Activated CD4-positive, alpha-beta memory T cell treated with anti-CD3 and anti-CD28 coated beads for 36 hours (primary cell): Measurements from ENCODE around the gene REPIN1. TPM values are rescaled to one million over a fixed set of nuclear protein-coding genes. Genes with fewer than 3 reads are reported as not detected.
A peak's percentile ranks its signal among the peaks of the same experiment; 100 is the strongest.

Source experiments
- CTCF ChIA-PET: fragments of 350-600 bp; sonication (Branson Sonifier 250); formaldehyde crosslinking; loops from one replicate; lab custom pipeline; 2021; ENCODE audit warnings: antibody characterized with exemption, inconsistent platforms; lab: Charles Lee
- POLR2A ChIA-PET: fragments of 350-600 bp; sonication (Branson Sonifier 250); formaldehyde crosslinking; loops from one replicate; lab custom pipeline; 2021; ENCODE audit warnings: antibody characterized with exemption; lab: Charles Lee
- DNase-seq: peaks from one replicate; pipeline ENCODE4 v3.0.0-alpha.2; 2020
- H3K27ac Mint-ChIP-seq: one replicate; pipeline ENCODE4 v1.8.0; 2021; ENCODE audit warnings: mixed read lengths
- H3K27me3 Mint-ChIP-seq: one replicate; pipeline ENCODE4 v1.8.0; 2021; ENCODE audit warnings: mixed read lengths
- H3K36me3 Mint-ChIP-seq: one replicate; pipeline ENCODE4 v1.8.0; 2021; ENCODE audit warnings: mixed read lengths
- H3K4me1 Mint-ChIP-seq: one replicate; pipeline ENCODE4 v1.8.0; 2021; ENCODE audit warnings: low read depth, mixed read lengths
- H3K4me3 Mint-ChIP-seq: one replicate; pipeline ENCODE4 v1.8.0; 2021; ENCODE audit warnings: mild to moderate bottlenecking, mixed read lengths
- H3K9me3 Mint-ChIP-seq: one replicate; pipeline ENCODE4 v1.8.0; 2021; ENCODE audit warnings: mixed read lengths
- intact Hi-C: fragments of 100-400 bp; cut with micrococcal nuclease; formaldehyde crosslinking; loops from one replicate; pipeline ENCODE4 v1.15.1; 2023
- total RNA-seq, 2 experiments: library from RNA; stranded (reverse); gene quantifications; one replicate each; pipeline ENCODE4 v1.2.3, GENCODE V29; 2021

REPIN1 gene
- total RNA-seq, 2 experiments from 2014 or later = 52.3 to 56.9 TPM

GRCh38 chr7:150400788-150401423, 32.3 kb downstream of the REPIN1 start:
- POLR2A ChIA-PET = no interaction called here
- Mint-ChIP-seq H3K36me3 (peaks cover 2% of the 10 kb centered on the region), H3K9me3 (no peaks in the 10 kb centered on the region), H3K4me3 (no peak overlapping the region), H3K27me3 (no peaks in the 10 kb centered on the region), H3K4me1 (peaks cover 20% of the 10 kb centered on the region), H3K27ac (no peak overlapping the region)
- DNase-seq = no peak
- intact Hi-C loops = no loop called here
- CTCF ChIA-PET = no interaction called here

- Mint-ChIP-seq H3K27ac (no peak overlapping the region), H3K27me3 (no peaks in the 10 kb centered on the region), H3K4me1 (peaks cover 22% of the 10 kb centered on the region), H3K4me3 (no peak overlapping the region), H3K9me3 (no peaks in the 10 kb centered on the region), H3K36me3 (peaks cover 2% of the 10 kb centered on the region)
- intact Hi-C loops = no loop called here
- ChIA-PET CTCF (interaction anchor here (1.2 kb wide), 1 partner anchor 23 kb away, joined by 4 read pairs; no protein-coding TSS in a partner anchor), POLR2A (no interaction called here)
- no peak for DNase-seq
Observed at GRCh38 chr7:150401424-150401790, 32.8 kb downstream of the REPIN1 start.

GRCh38 chr7:150401861-150402631, 33.4 kb downstream of the REPIN1 start:
- ChIA-PET CTCF (interaction anchor here (1.2 kb wide), 1 partner anchor 24 kb away, joined by 4 read pairs; no protein-coding TSS in a partner anchor), POLR2A (interaction anchor here (1.2 kb wide), 1 partner anchor 33 kb away, joined by 5 read pairs; the partner anchor contains the start of gene REPIN1)
- intact Hi-C loops = no loop called here
- no peaks in the 10 kb centered on the region for H3K27me3 Mint-ChIP-seq
- peaks cover 28% of the 10 kb centered on the region for H3K4me1 Mint-ChIP-seq
- peaks cover 3% of the 10 kb centered on the region for H3K36me3 Mint-ChIP-seq
- H3K4me3 Mint-ChIP-seq = no peak overlapping the region
- no peak overlapping the region for H3K27ac Mint-ChIP-seq
- no peak for DNase-seq
- no peaks in the 10 kb centered on the region for H3K9me3 Mint-ChIP-seq

GRCh38 chr7:150402671-150403321, 34.2 kb downstream of the REPIN1 start:
- H3K36me3 Mint-ChIP-seq = peaks cover 5% of the 10 kb centered on the region
- ChIA-PET POLR2A (interaction anchor here (1.2 kb wide), 1 partner anchor 34 kb away, joined by 5 read pairs; the partner anchor contains the start of gene REPIN1), CTCF (interaction anchor here (1.2 kb wide), 1 partner anchor 25 kb away, joined by 4 read pairs; no protein-coding TSS in a partner anchor)
- H3K4me3 Mint-ChIP-seq = no peak overlapping the region
- no peak overlapping the region for H3K27ac Mint-ChIP-seq
- no peaks in the 10 kb centered on the region for H3K9me3 Mint-ChIP-seq
- DNase-seq = no peak
- no peaks in the 10 kb centered on the region for H3K27me3 Mint-ChIP-seq
- intact Hi-C loops = no loop called here
- H3K4me1 Mint-ChIP-seq = peaks cover 30% of the 10 kb centered on the region

- ChIA-PET CTCF (interaction anchor here (0.8 to 1.5 kb wide), 4 partner anchors 14 to 46 kb away, joined by 3 to 7 read pairs (median 4); no protein-coding TSS in a partner anchor), POLR2A (interaction anchor here (0.7 to 1.1 kb wide), 3 partner anchors 27 to 45 kb away, joined by 4 to 6 read pairs (median 5); no protein-coding TSS in a partner anchor)
- Mint-ChIP-seq H3K36me3 (peaks cover 7% of the 10 kb centered on the region), H3K9me3 (no peaks in the 10 kb centered on the region), H3K4me3 (no peak overlapping the region), H3K4me1 (peaks cover 32% of the 10 kb centered on the region), H3K27ac (no peak overlapping the region), H3K27me3 (no peaks in the 10 kb centered on the region)
- intact Hi-C loops = loop anchor here (1.0 to 2.0 kb wide), 2 partner anchors 13 to 35 kb away; partner anchors contain the start of gene REPIN1
- DNase-seq = no peak
Observed at GRCh38 chr7:150403376-150404171, 35.0 kb downstream of the REPIN1 start.

- Mint-ChIP-seq H3K4me1 (peaks cover 35% of the 10 kb centered on the region), H3K27me3 (no peaks in the 10 kb centered on the region), H3K36me3 (peaks cover 10% of the 10 kb centered on the region), H3K9me3 (no peaks in the 10 kb centered on the region), H3K4me3 (peak overlapping the region; percentile 86), H3K27ac (peak overlapping the region; percentile 86)
- no peak for DNase-seq
- ChIA-PET POLR2A (interaction anchor here (0.7 to 1.1 kb wide), 3 partner anchors 28 to 46 kb away, joined by 4 to 6 read pairs (median 5); no protein-coding TSS in a partner anchor), CTCF (interaction anchor here (0.8 to 2.0 kb wide), 7 partner anchors 15 to 351 kb away, joined by 3 to 7 read pairs (median 6); no protein-coding TSS in a partner anchor)
- intact Hi-C loops = loop anchor here (1.0 to 2.0 kb wide), 2 partner anchors 14 to 35 kb away; partner anchors contain the start of gene REPIN1
Observed at GRCh38 chr7:150404172-150404804, 35.7 kb downstream of the REPIN1 start.

GRCh38 chr7:150404805-150405583, 36.4 kb downstream of the REPIN1 start:
- H3K36me3 Mint-ChIP-seq = peaks cover 10% of the 10 kb centered on the region
- no peaks in the 10 kb centered on the region for H3K9me3 Mint-ChIP-seq
- H3K27ac Mint-ChIP-seq = peak overlapping the region; percentile 86
- peaks cover 35% of the 10 kb centered on the region for H3K4me1 Mint-ChIP-seq
- DNase-seq = peak; percentile 85
- intact Hi-C loops = loop anchor here (1.0 to 2.0 kb wide), 4 partner anchors 15 to 352 kb away; partner anchors contain the start of gene REPIN1
- H3K27me3 Mint-ChIP-seq = no peaks in the 10 kb centered on the region
- ChIA-PET POLR2A (interaction anchor here (0.7 to 1.2 kb wide), 6 partner anchors 20 to 47 kb away, joined by 3 to 6 read pairs (median 4); partner anchors contain the start of gene REPIN1), CTCF (interaction anchor here (0.8 to 2.6 kb wide), 14 partner anchors 15 to 350 kb away, joined by 3 to 11 read pairs (median 6); partner anchors contain the start of gene REPIN1)
- peak overlapping the region; percentile 86 for H3K4me3 Mint-ChIP-seq

- CTCF ChIA-PET = interaction anchor here (0.9 to 2.6 kb wide), 15 partner anchors 14 to 350 kb away, joined by 3 to 11 read pairs (median 5); partner anchors contain the start of genes GIMAP1 and REPIN1
- intact Hi-C loops = loop anchor here (1.0 to 2.0 kb wide), 6 partner anchors 16 to 352 kb away; partner anchors contain the start of genes REPIN1 and ZNF775
- H3K9me3 Mint-ChIP-seq = no peaks in the 10 kb centered on the region
- H3K4me3 Mint-ChIP-seq = peak overlapping the region; percentile 86
- DNase-seq = peak; percentile 60
- peaks cover 35% of the 10 kb centered on the region for H3K4me1 Mint-ChIP-seq
- peak overlapping the region; percentile 70 for H3K27ac Mint-ChIP-seq
- H3K27me3 Mint-ChIP-seq = no peaks in the 10 kb centered on the region
- H3K36me3 Mint-ChIP-seq = peaks cover 10% of the 10 kb centered on the region
- POLR2A ChIA-PET = interaction anchor here (0.5 to 1.2 kb wide), 7 partner anchors 21 to 1112 kb away, joined by 3 to 6 read pairs (median 3); partner anchors contain the start of gene REPIN1
Observed at GRCh38 chr7:150405584-150406311, 37.1 kb downstream of the REPIN1 start.

GRCh38 chr7:150406312-150406566, 37.6 kb downstream of the REPIN1 start:
- Mint-ChIP-seq H3K4me3 (peak overlapping the region; percentile 86), H3K9me3 (no peaks in the 10 kb centered on the region), H3K36me3 (peaks cover 12% of the 10 kb centered on the region), H3K27ac (peak overlapping the region; percentile 70), H3K4me1 (peaks cover 35% of the 10 kb centered on the region), H3K27me3 (no peaks in the 10 kb centered on the region)
- ChIA-PET POLR2A (interaction anchor here (0.5 to 1.2 kb wide), 7 partner anchors 21 to 1112 kb away, joined by 3 to 6 read pairs (median 3); partner anchors contain the start of gene REPIN1), CTCF (interaction anchor here (0.9 to 2.6 kb wide), 16 partner anchors 13 to 309 kb away, joined by 3 to 11 read pairs (median 4); partner anchors contain the start of genes GIMAP1 and REPIN1)
- DNase-seq = no peak
- intact Hi-C loops = loop anchor here (1.0 kb wide), 3 partner anchors 15 to 84 kb away; partner anchors contain the start of gene ZNF775
